Measurements from ENCODE around the gene NR5A1.

Gene NR5A1

DNA sequence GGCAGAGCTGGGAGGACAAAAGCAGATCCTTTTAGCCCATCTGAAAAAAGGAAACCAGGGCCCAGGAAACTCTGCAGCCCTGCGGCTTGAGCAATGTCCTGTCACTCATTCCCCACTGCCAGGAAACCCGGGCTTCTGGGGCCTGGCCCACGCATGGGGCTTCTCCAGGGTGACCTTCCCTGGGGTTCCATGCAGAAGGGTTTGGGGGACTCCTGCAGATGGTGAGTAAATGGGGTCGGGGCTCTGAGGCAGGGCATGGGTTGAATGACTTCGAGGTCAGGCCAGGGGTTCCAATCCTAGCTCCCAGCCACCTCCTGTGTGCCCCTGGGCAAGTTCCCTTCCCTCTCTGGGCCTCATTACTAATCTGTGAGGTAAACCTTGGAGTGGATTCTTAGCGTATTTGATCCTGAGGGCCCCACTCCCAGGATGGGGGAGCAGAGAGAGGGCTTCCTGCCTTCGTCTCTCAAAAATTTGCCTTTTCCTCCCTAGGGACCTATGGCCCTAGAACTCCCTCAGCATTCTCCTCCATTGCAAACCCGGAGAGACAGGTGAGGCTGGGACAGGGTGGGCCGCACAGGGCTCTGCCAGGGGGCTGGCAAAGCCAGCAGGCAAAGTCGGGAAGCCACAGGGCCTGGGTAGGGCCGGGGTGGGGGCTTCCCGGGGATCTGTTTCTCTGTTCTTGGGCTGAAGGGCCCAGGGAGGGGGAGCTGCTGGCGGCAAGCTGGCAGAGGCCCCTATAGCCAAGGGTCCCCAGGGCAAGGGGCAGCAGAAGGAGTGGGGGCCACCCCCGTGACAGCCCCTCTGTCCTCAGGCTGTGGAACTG lies 31.1 kb downstream of the NR5A1 start:
- no peak for TF ChIP-seq ZNF274 (IDR thresholded peaks at IDR 0.05; ENCODE audit: low read depth, low read length)
- no peak overlapping the region for H3K4me3 ChIP-seq (ENCODE audit: low read length)

DNA sequence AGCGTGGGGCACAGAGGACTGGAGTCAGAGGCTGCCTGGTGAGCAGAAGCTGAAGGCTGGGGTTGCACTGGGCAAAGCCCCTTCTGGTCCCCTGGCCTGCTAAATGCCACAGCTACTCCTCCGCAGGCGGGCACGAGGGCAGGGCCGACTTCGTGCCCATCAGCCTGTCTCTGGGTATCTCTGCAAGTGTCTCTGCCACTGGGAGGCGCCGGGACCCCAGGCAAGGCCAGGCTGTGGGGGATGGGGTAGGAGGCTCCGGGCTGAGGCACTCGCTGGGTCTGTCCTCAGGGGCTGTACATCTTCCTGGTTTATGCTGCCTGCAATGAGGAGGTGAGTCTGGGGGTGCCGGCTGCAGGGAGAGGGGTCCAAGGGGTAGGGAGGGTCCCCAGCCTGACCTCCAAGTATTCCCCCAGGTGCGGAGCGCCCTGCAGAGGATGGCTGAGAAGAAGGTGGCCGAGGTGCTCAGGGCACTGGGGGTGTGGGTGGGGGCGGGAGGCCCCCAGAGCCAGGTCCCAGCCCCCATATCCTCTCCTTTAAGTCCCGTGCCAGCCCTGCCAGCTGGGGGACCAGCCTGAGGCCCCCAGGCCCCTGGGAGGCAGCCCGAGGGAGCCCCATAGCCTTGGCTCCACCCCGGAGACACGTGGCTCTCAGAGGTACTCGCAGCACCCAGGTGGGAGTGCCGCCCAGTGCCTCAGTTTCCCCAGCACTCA lies 31.9 kb downstream of the NR5A1 start:
- no peak for TF ChIP-seq ZNF274 (IDR thresholded peaks at IDR 0.05; ENCODE audit: low read depth, low read length)
- no peak overlapping the region for H3K4me3 ChIP-seq (ENCODE audit: low read length)

- no peak overlapping the region for H3K4me3 ChIP-seq (ENCODE audit: low read length)
- TF ChIP-seq ZNF274 (IDR thresholded peaks at IDR 0.05; ENCODE audit: low read depth, low read length), result no peak
Measured at GRCh38 chr9:124474151-124474550, 33.0 kb downstream of the NR5A1 start.

- H3K4me3 ChIP-seq (ENCODE audit: low read length), result no peak overlapping the region
- no peak for TF ChIP-seq ZNF274 (IDR thresholded peaks at IDR 0.05; ENCODE audit: low read depth, low read length)
Measured at GRCh38 chr9:124473310-124473709, 33.9 kb downstream of the NR5A1 start.

DNA sequence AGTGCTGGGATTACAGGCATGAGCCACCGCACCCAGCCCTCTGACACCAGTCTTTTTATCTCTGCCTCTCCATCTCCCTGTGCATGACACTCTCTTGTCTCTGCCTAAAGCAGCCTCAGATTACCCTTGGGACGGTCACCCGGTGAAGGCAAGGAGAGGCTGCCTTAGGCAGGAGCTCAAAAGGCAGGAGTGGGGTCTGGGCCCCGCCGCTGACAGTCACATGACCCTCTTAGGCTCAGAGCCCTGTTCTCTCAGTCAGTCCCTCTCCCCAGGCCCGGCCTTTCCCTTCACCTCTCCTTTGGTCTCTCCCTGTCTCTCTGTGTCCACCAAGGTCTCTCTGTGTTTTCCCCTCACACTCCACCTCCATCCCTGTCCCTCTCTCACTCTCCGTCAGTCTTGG lies 34.4 kb downstream of the NR5A1 start:
- TF ChIP-seq ZNF274 (IDR thresholded peaks at IDR 0.05; ENCODE audit: low read depth, low read length), result no peak
- no peak overlapping the region for H3K4me3 ChIP-seq (ENCODE audit: low read length)

GRCh38 chr9:124471761-124472160 lies 35.4 kb downstream of the NR5A1 start:
- no peak for TF ChIP-seq ZNF274 (IDR thresholded peaks at IDR 0.05; ENCODE audit: low read depth, low read length)
- no peak overlapping the region for H3K4me3 ChIP-seq (ENCODE audit: low read length)

DNA sequence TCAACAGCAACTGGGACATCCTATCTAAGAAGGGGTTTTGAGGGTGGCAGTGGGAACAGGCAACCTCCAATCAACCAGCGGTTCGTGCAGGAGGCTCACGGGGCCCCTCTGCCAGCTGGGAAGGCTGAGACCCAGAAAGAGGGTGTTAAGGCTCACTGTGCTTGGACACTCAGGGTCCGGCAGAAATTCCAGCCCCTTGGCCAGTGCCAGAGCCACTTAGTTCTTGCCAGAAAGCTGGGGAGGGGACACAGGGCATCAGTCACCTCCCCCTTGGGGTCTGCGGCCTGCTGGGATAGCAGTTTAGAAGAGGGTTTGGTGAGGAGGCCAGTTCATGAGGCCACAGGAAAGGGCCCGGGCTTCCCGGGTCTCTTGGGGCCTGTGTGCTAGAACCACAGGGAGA lies 36.5 kb downstream of the NR5A1 start:
- no peak for TF ChIP-seq ZNF274 (IDR thresholded peaks at IDR 0.05; ENCODE audit: low read depth, low read length)
- H3K4me3 ChIP-seq (ENCODE audit: low read length), result no peak overlapping the region

GRCh38 chr9:124470306-124470705 lies 36.9 kb downstream of the NR5A1 start:
- no peak for TF ChIP-seq ZNF274 (IDR thresholded peaks at IDR 0.05; ENCODE audit: low read depth, low read length)

DNA sequence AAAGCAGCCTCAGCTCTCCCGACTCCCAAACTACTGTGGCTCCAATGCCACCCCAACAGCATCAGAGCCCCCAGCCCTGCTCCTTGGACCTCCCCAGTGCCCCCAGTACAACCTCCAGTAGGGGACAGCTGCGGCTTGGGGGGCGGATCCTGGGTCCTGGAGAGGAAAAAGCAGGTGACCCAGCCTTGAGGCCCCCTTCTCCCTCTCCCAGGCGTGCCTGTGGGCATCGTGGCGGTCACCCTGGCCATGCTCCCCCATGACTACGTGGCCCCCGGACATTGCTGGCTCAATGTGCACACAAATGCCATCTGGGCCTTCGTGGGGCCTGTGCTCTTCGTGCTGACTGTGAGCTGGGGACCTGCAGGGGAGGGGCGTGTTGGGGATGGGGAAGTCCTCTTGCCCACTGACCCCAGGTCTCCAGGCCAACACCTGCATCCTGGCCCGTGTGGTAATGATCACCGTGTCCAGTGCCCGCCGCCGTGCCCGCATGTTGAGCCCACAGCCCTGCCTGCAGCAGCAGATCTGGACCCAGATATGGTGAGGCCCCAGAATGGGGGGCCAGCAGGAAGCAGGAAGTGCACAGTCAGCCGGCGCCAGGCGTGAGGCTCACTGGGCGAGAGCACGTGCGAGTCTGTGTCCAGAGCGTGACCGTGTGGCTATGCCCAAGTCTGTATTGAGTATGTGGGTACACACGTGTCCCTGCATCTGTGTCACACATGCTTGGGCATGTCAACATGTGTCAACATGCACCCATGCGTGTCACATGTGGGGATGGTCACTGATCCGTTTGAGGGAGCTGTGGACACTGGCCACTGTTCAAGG lies 38.0 kb downstream of the NR5A1 start:
- no peak for TF ChIP-seq ZNF274 (IDR thresholded peaks at IDR 0.05; ENCODE audit: low read depth, low read length)

More at GRCh38 chr9:124470306-124470705, 36.9 kb downstream of the NR5A1 start:
- no peak overlapping the region for H3K4me3 ChIP-seq (ENCODE audit: low read length)

GRCh38 chr9:124468061-124468740 lies 39.0 kb downstream of the NR5A1 start:
- no peak for TF ChIP-seq ZNF274 (IDR thresholded peaks at IDR 0.05; ENCODE audit: low read depth, low read length)
- H3K4me3 ChIP-seq (ENCODE audit: low read length), result no peak overlapping the region

More for the DNA sequence above, 38.0 kb downstream of the NR5A1 start:
- H3K4me3 ChIP-seq (ENCODE audit: low read length), result no peak overlapping the region

DNA sequence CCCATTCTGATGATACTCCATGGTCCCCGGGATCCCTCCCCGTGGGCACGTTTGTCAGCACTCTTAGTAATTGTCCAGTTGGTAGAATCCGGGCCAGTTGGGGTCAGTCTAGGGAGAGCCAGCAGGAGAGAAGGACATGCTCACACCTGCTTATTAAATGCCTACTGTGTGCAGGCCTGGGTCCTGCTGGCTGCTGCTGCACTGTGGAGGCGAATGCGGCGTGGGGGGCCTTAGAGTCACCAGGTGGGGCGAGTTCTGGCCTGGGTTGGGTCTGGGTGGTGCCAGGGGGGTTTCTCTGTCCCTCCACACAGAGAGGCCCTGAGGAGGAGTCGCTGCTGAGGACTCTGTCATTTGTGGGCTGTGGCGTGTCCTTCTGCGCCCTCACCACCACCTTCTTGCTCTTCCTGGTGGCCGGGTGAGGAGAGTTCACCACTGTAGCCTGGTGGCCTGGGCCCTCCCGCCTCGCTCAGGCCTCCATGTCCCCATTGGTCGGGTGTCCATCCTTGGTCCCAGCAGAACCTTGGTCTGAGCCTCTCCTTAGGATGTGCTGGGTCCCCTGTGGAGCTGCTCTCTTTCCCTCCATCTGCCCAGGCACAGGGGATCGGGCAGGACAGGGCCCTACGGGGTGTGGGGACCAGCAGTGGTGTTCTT lies 39.7 kb downstream of the NR5A1 start:
- H3K4me3 ChIP-seq (ENCODE audit: low read length), result no peak overlapping the region
- no peak for TF ChIP-seq ZNF274 (IDR thresholded peaks at IDR 0.05; ENCODE audit: low read depth, low read length)

GRCh38 chr9:124465736-124466135 lies 41.5 kb downstream of the NR5A1 start:
- no peak overlapping the region for H3K4me3 ChIP-seq (ENCODE audit: low read length)
- TF ChIP-seq ZNF274 (IDR thresholded peaks at IDR 0.05; ENCODE audit: low read depth, low read length), result no peak

DNA sequence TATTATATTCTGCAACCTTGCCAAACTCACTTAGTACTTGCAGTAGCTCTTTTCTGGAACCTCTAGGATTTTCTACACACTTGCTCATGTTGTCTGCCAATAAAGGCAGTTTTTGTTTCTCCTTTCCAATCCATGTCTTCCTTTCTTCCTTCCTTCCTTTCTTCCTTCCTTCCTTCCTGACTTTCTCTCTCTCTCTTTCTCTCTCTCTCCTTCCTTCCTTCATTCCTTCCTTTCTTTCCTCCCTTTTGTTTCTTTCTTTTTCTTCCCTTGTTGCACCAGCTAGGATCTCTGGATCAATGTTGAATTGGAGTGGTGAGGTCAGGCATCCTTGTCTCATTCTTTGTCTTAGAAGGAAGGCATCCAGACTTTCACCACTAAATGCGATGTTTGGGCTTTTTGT lies 44.5 kb downstream of the NR5A1 start:
- no peak for TF ChIP-seq ZNF274 (IDR thresholded peaks at IDR 0.05; ENCODE audit: low read depth, low read length)
- no peak overlapping the region for H3K4me3 ChIP-seq (ENCODE audit: low read length)
